Stimulated activated CD8-positive, alpha-beta memory T cell treated with anti-CD3 and anti-CD28 coated beads, Interleukin-7, amount 100 ng/mL, for 1 hour (primary cell): ENCODE data around the gene CWH43.
"Not testable (repeated sequence)": the region's sequence is repeated elsewhere in the genome, so short reads cannot be mapped to it uniquely, and the experiment has no call there.

Source experiments
- DNase-seq, 2 donors: peaks; one replicate each; pipeline ENCODE4 v3.0.0-alpha.2; 2020; ENCODE audit warnings: low read depth in 2 of 2

The CWH43 gene

DNA sequence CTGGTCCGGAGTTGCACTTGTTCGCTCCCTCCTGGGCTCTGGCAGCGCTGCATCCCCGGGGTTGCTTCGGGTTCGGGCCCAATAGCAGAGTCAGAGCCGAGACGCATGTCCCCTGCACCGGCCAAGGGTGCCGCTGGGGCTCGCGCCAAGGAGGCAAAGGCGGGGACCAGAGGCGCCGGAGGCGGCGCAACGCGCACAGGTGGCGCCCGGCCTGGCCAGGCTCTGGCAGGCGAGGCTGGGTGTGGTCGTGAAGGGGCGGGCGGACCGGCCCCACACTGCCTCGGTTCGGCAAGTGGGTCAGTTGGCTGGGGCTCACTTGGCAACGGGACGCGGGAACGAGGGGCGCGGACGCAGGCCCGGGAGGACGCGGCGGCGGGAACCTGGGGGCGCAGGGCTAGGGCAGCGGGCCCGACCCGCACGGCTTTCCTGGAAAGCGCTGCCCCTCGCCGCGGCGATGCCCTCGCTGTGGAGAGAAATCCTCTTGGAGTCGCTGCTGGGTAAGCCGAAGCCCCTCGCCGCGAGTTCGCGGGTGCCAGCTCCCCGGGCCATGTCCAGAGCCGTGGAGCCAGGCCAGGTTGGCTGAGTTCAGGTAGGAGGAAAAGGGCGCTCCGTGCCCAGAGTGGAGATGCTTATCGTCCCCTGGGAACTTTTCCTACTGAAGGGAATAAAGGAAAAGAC lies at the start of gene CWH43:
TSS of gene CWH43 (plus strand) at position 300 of the 678 bp plus-strand sequence. CDS start at position 455, 155 bp downstream.
- DNase-seq, result no peak

GRCh38 chr4:48937033-48937432 lies 49.0 kb upstream of the CWH43 start:
- no peak for DNase-seq

- no peak for DNase-seq
These were observed 47.2 kb upstream of the CWH43 start for GRCh38 chr4:48938831-48939230.

DNA sequence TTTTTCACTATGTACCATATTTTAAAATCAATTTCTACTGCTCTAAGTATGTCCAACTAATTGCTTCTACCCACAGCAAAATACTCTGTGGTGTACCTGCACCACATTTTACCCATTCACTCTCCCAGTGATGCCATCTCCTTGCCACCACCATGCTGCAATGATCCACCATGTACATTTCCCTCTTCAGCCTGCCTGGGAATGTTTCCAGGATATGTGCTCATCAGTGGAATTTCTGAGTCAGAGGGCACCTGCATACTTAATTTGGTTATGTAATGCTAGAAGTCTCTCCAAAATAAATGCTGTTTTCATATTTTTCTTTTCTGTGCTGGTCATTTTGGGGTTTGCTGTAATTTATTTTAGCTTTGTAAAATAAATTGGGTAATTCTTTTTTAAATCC lies 46.3 kb upstream of the CWH43 start:
- no peak for DNase-seq

- no peak for DNase-seq
These were observed 42.7 kb upstream of the CWH43 start for GRCh38 chr4:48943387-48943786.

- no peak for DNase-seq
These were observed 41.8 kb upstream of the CWH43 start for GRCh38 chr4:48944252-48944651.

- no peak for DNase-seq
These were observed 41.3 kb upstream of the CWH43 start for GRCh38 chr4:48944756-48945241.

GRCh38 chr4:48945981-48946380 lies 40.1 kb upstream of the CWH43 start:
- DNase-seq, result no peak

GRCh38 chr4:48947731-48948130 lies 38.3 kb upstream of the CWH43 start:
- DNase-seq, result no peak

GRCh38 chr4:48949086-48949485 lies 37.0 kb upstream of the CWH43 start:
- no peak for DNase-seq

- DNase-seq, result no peak
These were observed 36.4 kb upstream of the CWH43 start for GRCh38 chr4:48949518-48950219.

GRCh38 chr4:48954314-48954713 lies 31.8 kb upstream of the CWH43 start:
- DNase-seq, result no peak

GRCh38 chr4:48957366-48957765 lies 28.7 kb upstream of the CWH43 start:
- DNase-seq, result not testable (repeated sequence)

- DNase-seq, result no peak
These were observed 27.5 kb upstream of the CWH43 start for GRCh38 chr4:48958582-48958981.

DNA sequence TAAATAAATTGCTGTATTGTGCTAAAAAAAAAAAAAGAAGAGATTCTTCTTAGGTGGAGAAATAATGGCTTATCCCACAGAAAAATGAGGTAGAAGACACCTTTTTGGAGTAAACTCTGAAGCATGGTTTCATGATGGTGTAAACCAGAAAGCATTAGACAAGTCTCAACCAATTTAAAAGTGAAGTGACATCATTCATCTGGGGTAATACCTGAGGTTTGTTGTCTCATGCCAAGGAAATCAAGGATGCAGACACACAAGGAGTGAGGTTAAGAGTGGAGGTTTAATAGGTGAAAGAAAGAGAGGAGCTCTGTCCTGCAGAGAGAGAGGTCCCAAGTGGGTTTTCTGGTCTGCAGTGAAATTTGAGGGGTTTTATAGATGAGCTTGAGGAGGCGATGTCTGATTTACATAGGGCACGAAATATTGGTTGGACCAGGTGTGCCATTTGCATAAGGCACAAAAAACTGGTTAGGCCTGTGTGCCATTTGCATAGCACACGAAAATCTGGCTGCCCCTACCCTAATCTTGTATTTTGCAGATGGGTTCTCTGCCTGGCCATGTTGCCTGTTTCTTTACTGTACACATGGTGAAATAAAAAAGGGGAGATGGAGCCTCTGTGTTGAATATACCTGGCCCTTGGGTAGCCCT lies 25.0 kb upstream of the CWH43 start:
- no peak for DNase-seq

DNA sequence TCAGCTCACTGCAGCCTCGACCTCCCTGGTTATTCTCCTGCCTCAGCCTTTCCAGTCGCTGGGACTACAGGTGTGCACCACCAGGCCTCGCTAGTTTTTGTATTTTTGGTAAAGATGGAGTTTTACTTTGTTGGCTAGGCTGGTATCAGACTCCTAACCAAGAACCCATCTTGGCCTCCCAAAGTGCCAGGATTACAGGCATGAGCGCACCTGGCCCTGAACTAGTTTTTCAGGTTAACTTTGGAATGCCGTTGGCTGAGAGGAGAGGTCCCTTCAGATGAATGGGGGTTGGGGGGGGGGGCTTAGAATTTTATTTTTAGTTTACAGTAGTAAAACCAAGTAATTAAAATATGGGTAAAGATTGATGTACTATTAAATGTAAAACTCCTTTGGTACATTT lies 23.4 kb upstream of the CWH43 start:
- DNase-seq, result no peak

GRCh38 chr4:48963042-48963679 lies 22.9 kb upstream of the CWH43 start:
- DNase-seq, result peak; percentile 30 to 54

- no peak for DNase-seq
These were observed 19.0 kb upstream of the CWH43 start for GRCh38 chr4:48967101-48967500.

- DNase-seq, result no peak
These were observed 18.4 kb upstream of the CWH43 start for GRCh38 chr4:48967631-48968030.

DNA sequence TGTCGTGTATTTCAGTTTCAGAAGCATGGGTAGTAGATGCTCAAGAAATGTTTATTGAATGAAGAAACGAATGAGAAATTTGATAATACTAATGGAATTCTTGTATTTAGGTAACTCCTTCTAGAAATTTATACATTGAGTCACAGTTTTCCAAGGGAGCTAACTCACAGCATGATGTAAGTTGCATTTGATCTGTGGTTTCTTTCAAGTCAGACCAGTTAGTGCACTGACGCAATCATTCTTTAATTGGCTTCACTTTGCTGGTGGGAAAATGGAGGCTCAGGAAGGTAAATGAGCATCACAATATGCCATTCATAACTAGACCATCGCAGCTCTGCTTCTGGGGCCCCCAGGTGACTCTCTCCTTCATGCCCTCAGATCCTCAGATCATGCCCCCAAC lies 17.3 kb upstream of the CWH43 start:
- no peak for DNase-seq

- no peak for DNase-seq
These were observed 15.6 kb upstream of the CWH43 start for GRCh38 chr4:48970471-48970921.

GRCh38 chr4:48974979-48975640 lies 11.0 kb upstream of the CWH43 start:
- DNase-seq, result no peak
